LNCaP clone FGC (cell line): ENCODE measurements around the gene NDUFAF8.

Experiments
- DNase-seq: peaks from one replicate; pipeline ENCODE4 v3.0.0-alpha.2; 2011; ENCODE audit warnings: low read depth
- H3K4me3 ChIP-seq: 2 replicates; pipeline ENCODE4 v1.5.1; 2011; ENCODE audit warnings: mild to moderate bottlenecking, low read depth, low read length, control low read depth
- CTCF ChIP-seq: IDR thresholded peaks from 2 replicates; pipeline ENCODE4 v1.5.1; 2012; ENCODE audit warnings: mild to moderate bottlenecking; ENCODE audit not compliant: control insufficient read depth, insufficient read depth; ENCODE audit errors: extremely low read depth

NDUFAF8 gene

GRCh38 chr17:81239714-81240555, 817 bp downstream of the NDUFAF8 start:
- TF ChIP-seq CTCF = no peak
- H3K4me3 ChIP-seq = peak overlapping the region; percentile 96
- no peak for DNase-seq

GRCh38 chr17:81240761-81241160, 1.6 kb downstream of the NDUFAF8 start:
- H3K4me3 ChIP-seq = peak overlapping the region; percentile 96; the same call in 1 of the 2 replicates
- no peak for TF ChIP-seq CTCF
- no peak for DNase-seq

- no peak for TF ChIP-seq CTCF
- no peak for DNase-seq
- no peak overlapping the region for H3K4me3 ChIP-seq
Measured at GRCh38 chr17:81241203-81241602, 2.1 kb downstream of the NDUFAF8 start.

GRCh38 chr17:81241648-81242420, 2.7 kb downstream of the NDUFAF8 start:
- TF ChIP-seq CTCF = peak; percentile 63
- no peak for DNase-seq

GRCh38 chr17:81242421-81243332, 3.6 kb downstream of the NDUFAF8 start:
- no peak for DNase-seq
- no peak for TF ChIP-seq CTCF
- no peak overlapping the region for H3K4me3 ChIP-seq

More at GRCh38 chr17:81241648-81242420, 2.7 kb downstream of the NDUFAF8 start:
- no peak overlapping the region for H3K4me3 ChIP-seq

- no peak for DNase-seq
- TF ChIP-seq CTCF = no peak
- H3K4me3 ChIP-seq = no peak overlapping the region
Measured at GRCh38 chr17:81243333-81243664, 4.2 kb downstream of the NDUFAF8 start.
